SK-N-SH treated with all-trans-retinoic acid at 6 μM for 48 hours (cell line): Measurements from ENCODE around the gene FAM111A.

Experiments
- ATAC-seq: fragments of 200-7000 bp; cut with Tn5 transposase; 3 replicates; pipeline ENCODE4 v1.9.1; 2020; ENCODE audit warnings: mild to moderate bottlenecking, moderate library complexity
- ARNTL ChIP-seq: fragments of 450-650 bp; formaldehyde crosslinking; IDR thresholded peaks from 2 replicates; pipeline ENCODE4 v1.5.0; 2020; ENCODE audit warnings: low read depth, mild to moderate bottlenecking, moderate library complexity, borderline replicate concordance
- BACH2 ChIP-seq: fragments of 250-450 bp; sonication (Bioruptor Pico); IDR thresholded peaks from 2 replicates; pipeline ENCODE4 v1.9.0; 2021; ENCODE audit warnings: mild to moderate bottlenecking, borderline replicate concordance
- CREB5 ChIP-seq: fragments of 250-450 bp; sonication (Bioruptor Pico); IDR thresholded peaks from 2 replicates; pipeline ENCODE4 v1.5.1; 2020; ENCODE audit warnings: low read depth, mild to moderate bottlenecking, moderate library complexity
- CSDC2 ChIP-seq: fragments of 250-450 bp; sonication (Bioruptor Pico); IDR thresholded peaks from 2 replicates; pipeline ENCODE4 v1.5.0; 2020; ENCODE audit warnings: mild to moderate bottlenecking, moderate library complexity
- ESRRG ChIP-seq: fragments of 250-450 bp; sonication (Bioruptor Pico); IDR thresholded peaks from 2 replicates; pipeline ENCODE4 v1.6.1; 2021; ENCODE audit warnings: mild to moderate bottlenecking
- GLIS3 ChIP-seq: fragments of 250-450 bp; sonication (Bioruptor Pico); IDR thresholded peaks from 2 replicates; pipeline ENCODE4 v1.5.0; 2020; ENCODE audit warnings: mild to moderate bottlenecking, moderate library complexity
- ISL1 ChIP-seq: fragments of 250-450 bp; sonication (Bioruptor Pico); IDR thresholded peaks from 2 replicates; pipeline ENCODE4 v2.1.2; 2022; ENCODE audit warnings: mild to moderate bottlenecking, moderate library complexity
- OSR1 ChIP-seq: fragments of 250-450 bp; sonication (Bioruptor Pico); IDR thresholded peaks from 2 replicates; pipeline ENCODE4 v1.8.0; 2022; ENCODE audit warnings: moderate library complexity, mild to moderate bottlenecking, inconsistent platforms
- PATZ1 ChIP-seq: fragments of 250-450 bp; sonication (Bioruptor Pico); IDR thresholded peaks from 2 replicates; pipeline ENCODE4 v1.8.0; 2020; ENCODE audit warnings: mild to moderate bottlenecking, moderate library complexity, borderline replicate concordance
- PPARA ChIP-seq: fragments of 250-450 bp; sonication (Bioruptor Pico); IDR thresholded peaks from 2 replicates; pipeline ENCODE4 v1.5.0; 2020; ENCODE audit warnings: mild to moderate bottlenecking, borderline replicate concordance
- RARB ChIP-seq: fragments of 250-450 bp; sonication (Bioruptor Pico); IDR thresholded peaks from 2 replicates; pipeline ENCODE4 v1.8.0; 2021; ENCODE audit warnings: mild to moderate bottlenecking, moderate library complexity
- SNAI2 ChIP-seq: fragments of 250-450 bp; sonication (Bioruptor Pico); IDR thresholded peaks from 2 replicates; pipeline ENCODE4 v1.5.0; 2020; ENCODE audit warnings: mild to moderate bottlenecking, moderate library complexity
- TCF4 ChIP-seq: fragments of 250-450 bp; sonication (Bioruptor Pico); IDR thresholded peaks from 2 replicates; pipeline ENCODE4 v1.8.0; 2021; ENCODE audit warnings: mild to moderate bottlenecking, moderate library complexity, borderline replicate concordance
- TOX ChIP-seq: fragments of 250-450 bp; sonication (Bioruptor Pico); IDR thresholded peaks from 2 replicates; pipeline ENCODE4 v1.8.0; 2021; ENCODE audit warnings: mild to moderate bottlenecking, moderate library complexity, borderline replicate concordance
- TSHZ2 ChIP-seq: fragments of 250-450 bp; sonication (Bioruptor Pico); IDR thresholded peaks from 2 replicates; pipeline ENCODE4 v1.5.0; 2020; ENCODE audit warnings: mild to moderate bottlenecking, moderate library complexity
- ZC3H10 ChIP-seq: fragments of 250-450 bp; sonication (Bioruptor Pico); IDR thresholded peaks from 2 replicates; pipeline ENCODE4 v1.5.1; 2021; ENCODE audit warnings: mild to moderate bottlenecking, moderate library complexity
- ZFP3 ChIP-seq: fragments of 250-450 bp; sonication (Bioruptor Pico); IDR thresholded peaks from 2 replicates; pipeline ENCODE4 v1.5.0; 2020; ENCODE audit warnings: mild to moderate bottlenecking, moderate library complexity
- ZFP30 ChIP-seq: fragments of 450-650 bp; formaldehyde crosslinking; IDR thresholded peaks from 2 replicates; pipeline ENCODE4 v1.5.0; 2022; ENCODE audit warnings: mild to moderate bottlenecking, moderate library complexity
- ZNF565 ChIP-seq: fragments of 450-650 bp; formaldehyde crosslinking; conservative IDR thresholded peaks from 2 replicates; pipeline ENCODE4 v1.5.0; 2020; ENCODE audit warnings: low read depth, mild to moderate bottlenecking, moderate library complexity
- ZNF70 ChIP-seq: fragments of 450-650 bp; formaldehyde crosslinking; IDR thresholded peaks from 2 replicates; pipeline ENCODE4 v1.5.0; 2020; ENCODE audit warnings: mild to moderate bottlenecking, moderate library complexity
- ZNF8 ChIP-seq: fragments of 450-650 bp; formaldehyde crosslinking; IDR thresholded peaks from 2 replicates; pipeline ENCODE4 v1.5.0; 2020; ENCODE audit warnings: mild to moderate bottlenecking, moderate library complexity
- TF ChIP-seq, protein P1 (sequence below): fragments of 250-450 bp; sonication (Bioruptor Pico); IDR thresholded peaks from 2 replicates; pipeline ENCODE4 v1.5.1; 2021; ENCODE audit warnings: mild to moderate bottlenecking, moderate library complexity
- TF ChIP-seq, protein P2 (sequence below): fragments of 250-450 bp; sonication (Bioruptor Pico); IDR thresholded peaks from 2 replicates; pipeline ENCODE4 v1.8.0; 2021; ENCODE audit warnings: low read depth, mild to moderate bottlenecking, moderate library complexity, borderline replicate concordance

FAM111A gene

DNA sequence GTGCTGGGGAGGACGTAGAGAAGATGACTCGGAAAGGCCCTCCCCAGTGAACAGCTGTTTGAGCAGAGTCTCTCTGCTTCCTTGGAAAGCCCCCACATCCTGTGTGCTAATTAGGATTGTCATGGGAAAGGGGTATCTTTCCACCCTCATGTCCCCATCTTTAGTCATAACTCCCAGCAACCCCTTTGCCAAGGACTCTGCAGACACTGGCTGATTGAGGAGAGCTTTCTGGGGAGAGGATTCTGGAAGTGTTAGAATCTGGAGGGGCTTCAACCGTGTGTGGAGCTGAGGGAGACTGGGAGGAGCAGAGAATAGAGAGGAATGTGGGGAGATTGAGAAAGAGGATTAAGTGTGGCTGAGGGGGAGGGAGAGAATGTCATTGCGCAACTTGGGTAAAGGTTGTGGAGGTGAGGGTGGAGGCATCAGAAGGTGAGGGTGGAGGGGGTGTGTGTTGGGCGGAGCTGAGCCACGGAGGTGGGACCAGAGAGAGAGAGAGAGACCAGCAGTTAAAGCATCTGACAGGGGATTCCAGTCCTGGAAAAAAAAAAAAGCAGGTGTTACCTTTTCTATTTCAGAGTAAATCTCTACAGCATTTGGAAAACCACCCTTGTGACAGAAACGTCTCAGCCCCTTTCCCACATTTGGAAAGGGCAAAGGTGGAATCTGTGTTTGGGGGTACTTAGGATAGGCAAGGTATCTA lies 31.5 kb downstream of the FAM111A start:
- TF ChIP-seq RARB (CRISPR knock-in tag), result no peak
- ATAC-seq, result no peak

GRCh38 chr11:59174664-59175033 lies 32.0 kb downstream of the FAM111A start:
- no peak for TF ChIP-seq OSR1 (CRISPR knock-in tag)
- TF ChIP-seq SNAI2 (CRISPR knock-in tag), result no peak
- TF ChIP-seq TOX, result no peak
- no peak for TF ChIP-seq ZC3H10 (CRISPR knock-in tag)
- no peak for TF ChIP-seq CSDC2 (CRISPR knock-in tag)
- no peak for TF ChIP-seq GLIS3 (CRISPR knock-in tag)
- TF ChIP-seq ZNF565 (CRISPR knock-in tag), result no peak
- TF ChIP-seq PPARA (CRISPR knock-in tag), result no peak
- no peak for TF ChIP-seq ZFP3 (CRISPR knock-in tag)
- no peak for TF ChIP-seq ESRRG (CRISPR knock-in tag)
- no peak for TF ChIP-seq BACH2 (CRISPR knock-in tag)
- TF ChIP-seq ARNTL, result no peak
- TF ChIP-seq ZNF70, result no peak
- no peak for TF ChIP-seq TSHZ2 (CRISPR knock-in tag)
- no peak for TF ChIP-seq PATZ1 (CRISPR knock-in tag)
- no peak for TF ChIP-seq ZFP30 (CRISPR knock-in tag)
- TF ChIP-seq CREB5, result no peak
- TF ChIP-seq ISL1 (CRISPR knock-in tag), result no peak
- TF ChIP-seq RARB (CRISPR knock-in tag), result no peak
- TF ChIP-seq, protein P1, sequence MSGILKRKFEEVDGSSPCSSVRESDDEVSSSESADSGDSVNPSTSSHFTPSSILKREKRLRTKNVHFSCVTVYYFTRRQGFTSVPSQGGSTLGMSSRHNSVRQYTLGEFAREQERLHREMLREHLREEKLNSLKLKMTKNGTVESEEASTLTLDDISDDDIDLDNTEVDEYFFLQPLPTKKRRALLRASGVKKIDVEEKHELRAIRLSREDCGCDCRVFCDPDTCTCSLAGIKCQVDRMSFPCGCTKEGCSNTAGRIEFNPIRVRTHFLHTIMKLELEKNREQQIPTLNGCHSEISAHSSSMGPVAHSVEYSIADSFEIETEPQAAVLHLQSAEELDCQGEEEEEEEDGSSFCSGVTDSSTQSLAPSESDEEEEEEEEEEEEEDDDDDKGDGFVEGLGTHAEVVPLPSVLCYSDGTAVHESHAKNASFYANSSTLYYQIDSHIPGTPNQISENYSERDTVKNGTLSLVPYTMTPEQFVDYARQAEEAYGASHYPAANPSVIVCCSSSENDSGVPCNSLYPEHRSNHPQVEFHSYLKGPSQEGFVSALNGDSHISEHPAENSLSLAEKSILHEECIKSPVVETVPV (CRISPR knock-in tag), result no peak
- TF ChIP-seq, all 23 proteins: peak for 0
- no peak for ATAC-seq

DNA sequence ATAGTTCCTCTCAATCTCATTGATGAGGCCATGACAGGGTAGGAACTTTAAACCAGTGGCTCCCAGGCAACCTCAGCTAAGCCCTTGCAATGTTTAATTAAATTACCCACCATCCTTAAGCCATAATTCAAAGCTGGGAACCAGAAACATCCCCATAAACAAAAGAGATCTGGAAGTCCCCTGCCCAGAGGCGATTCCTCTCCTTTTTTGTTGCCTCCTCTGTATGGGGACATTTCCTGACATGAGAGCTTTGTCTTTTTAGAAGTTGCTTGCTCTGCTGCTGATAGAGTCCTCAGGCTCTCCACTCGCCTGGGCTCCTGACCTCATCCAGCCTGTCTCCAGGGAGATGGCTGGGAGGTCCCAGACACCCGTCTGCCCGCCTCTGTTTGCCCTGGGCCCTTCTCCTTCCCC lies 32.4 kb downstream of the FAM111A start:
- TF ChIP-seq TSHZ2 (CRISPR knock-in tag), result no peak
- TF ChIP-seq TCF4, result no peak
- no peak for TF ChIP-seq ZNF8 (CRISPR knock-in tag)
- TF ChIP-seq CREB5, result no peak
- TF ChIP-seq ZFP30 (CRISPR knock-in tag), result no peak
- TF ChIP-seq TOX, result no peak
- TF ChIP-seq CSDC2 (CRISPR knock-in tag), result no peak
- no peak for TF ChIP-seq SNAI2 (CRISPR knock-in tag)
- TF ChIP-seq, protein P2, sequence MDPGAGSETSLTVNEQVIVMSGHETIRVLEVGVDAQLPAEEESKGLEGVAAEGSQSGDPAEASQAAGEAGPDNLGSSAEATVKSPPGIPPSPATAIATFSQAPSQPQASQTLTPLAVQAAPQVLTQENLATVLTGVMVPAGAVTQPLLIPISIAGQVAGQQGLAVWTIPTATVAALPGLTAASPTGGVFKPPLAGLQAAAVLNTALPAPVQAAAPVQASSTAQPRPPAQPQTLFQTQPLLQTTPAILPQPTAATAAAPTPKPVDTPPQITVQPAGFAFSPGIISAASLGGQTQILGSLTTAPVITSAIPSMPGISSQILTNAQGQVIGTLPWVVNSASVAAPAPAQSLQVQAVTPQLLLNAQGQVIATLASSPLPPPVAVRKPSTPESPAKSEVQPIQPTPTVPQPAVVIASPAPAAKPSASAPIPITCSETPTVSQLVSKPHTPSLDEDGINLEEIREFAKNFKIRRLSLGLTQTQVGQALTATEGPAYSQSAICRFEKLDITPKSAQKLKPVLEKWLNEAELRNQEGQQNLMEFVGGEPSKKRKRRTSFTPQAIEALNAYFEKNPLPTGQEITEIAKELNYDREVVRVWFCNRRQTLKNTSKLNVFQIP (CRISPR knock-in tag), result no peak
- ATAC-seq, result no peak
